Testis (tissue), 2 donors: ENCODE results near the gene ACAA2.

Experiments
- POLR2A ChIP-seq: fragments of 450-650 bp; IDR thresholded peaks from one replicate; pipeline ENCODE4 v1.6.1; 2017; ENCODE audit warnings: antibody characterized with exemption, mild to moderate bottlenecking, moderate library complexity
- TF ChIP-seq, protein P1 (sequence below), 3 experiments: fragments of 450-650 bp in 2 of 3; fragments of 200-600 bp in 1 of 3; sonication (generic) in 1 of 3; IDR thresholded peaks; one replicate each; pipeline ENCODE4 v1.5.1; 2016 to 2019; ENCODE audit warnings: antibody characterized with exemption in 3 of 3, mild to moderate bottlenecking in 2 of 3, moderate library complexity in 1 of 3

DNA sequence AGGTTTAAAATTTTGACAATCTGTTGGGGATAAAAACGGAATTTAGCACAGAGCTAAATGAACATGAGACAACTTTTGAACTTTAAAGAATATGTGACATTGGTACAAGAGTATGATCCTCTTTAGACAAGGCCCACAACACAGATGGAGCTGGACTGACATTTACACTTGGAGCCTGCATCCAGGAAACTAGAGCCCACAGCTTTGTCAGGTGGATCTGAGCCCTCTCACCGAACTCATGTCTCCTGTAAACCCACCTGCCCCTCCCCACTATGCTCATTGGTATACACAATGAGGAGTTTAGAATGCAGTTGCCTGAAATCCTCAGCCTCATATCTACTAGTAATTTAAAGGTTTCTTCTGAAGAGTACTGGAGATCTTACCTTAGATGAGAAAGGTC is 22.1 kb upstream of the ACAA2 start:
- TF ChIP-seq, protein P1, sequence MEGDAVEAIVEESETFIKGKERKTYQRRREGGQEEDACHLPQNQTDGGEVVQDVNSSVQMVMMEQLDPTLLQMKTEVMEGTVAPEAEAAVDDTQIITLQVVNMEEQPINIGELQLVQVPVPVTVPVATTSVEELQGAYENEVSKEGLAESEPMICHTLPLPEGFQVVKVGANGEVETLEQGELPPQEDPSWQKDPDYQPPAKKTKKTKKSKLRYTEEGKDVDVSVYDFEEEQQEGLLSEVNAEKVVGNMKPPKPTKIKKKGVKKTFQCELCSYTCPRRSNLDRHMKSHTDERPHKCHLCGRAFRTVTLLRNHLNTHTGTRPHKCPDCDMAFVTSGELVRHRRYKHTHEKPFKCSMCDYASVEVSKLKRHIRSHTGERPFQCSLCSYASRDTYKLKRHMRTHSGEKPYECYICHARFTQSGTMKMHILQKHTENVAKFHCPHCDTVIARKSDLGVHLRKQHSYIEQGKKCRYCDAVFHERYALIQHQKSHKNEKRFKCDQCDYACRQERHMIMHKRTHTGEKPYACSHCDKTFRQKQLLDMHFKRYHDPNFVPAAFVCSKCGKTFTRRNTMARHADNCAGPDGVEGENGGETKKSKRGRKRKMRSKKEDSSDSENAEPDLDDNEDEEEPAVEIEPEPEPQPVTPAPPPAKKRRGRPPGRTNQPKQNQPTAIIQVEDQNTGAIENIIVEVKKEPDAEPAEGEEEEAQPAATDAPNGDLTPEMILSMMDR (IDR thresholded peaks at IDR 0.05), result no peak
- TF ChIP-seq POLR2A, result no peak
